Stimulated activated memory B cell treated with anti-CD40 and anti-IgM and Interleukin-4, amounts not matched to agents 10 μg/mL and 1 μg/mL and 100 μg/mL, for 72 hours (primary cell): ENCODE data around the gene SNRNP40.
"Not testable (repeated sequence)": the region's sequence is repeated elsewhere in the genome, so short reads cannot be mapped to it uniquely, and the experiment has no call there.

ENCODE experiments used
- ATAC-seq: fragments of 150-1000 bp; cut with Tn5 transposase; 2 replicates; pipeline ENCODE4 v1.10.0; 2021
- H3K27ac Mint-ChIP-seq: one replicate; pipeline ENCODE4 v1.8.0; 2022; ENCODE audit warnings: mild to moderate bottlenecking, mixed read lengths
- H3K27me3 Mint-ChIP-seq: one replicate; pipeline ENCODE4 v1.8.0; 2022; ENCODE audit warnings: mixed read lengths
- H3K36me3 Mint-ChIP-seq: one replicate; pipeline ENCODE4 v1.8.0; 2022; ENCODE audit warnings: mixed read lengths
- H3K4me1 Mint-ChIP-seq: one replicate; pipeline ENCODE4 v1.8.0; 2022; ENCODE audit warnings: mixed read lengths
- H3K4me3 Mint-ChIP-seq: one replicate; pipeline ENCODE4 v1.8.0; 2022; ENCODE audit warnings: mild to moderate bottlenecking, moderate library complexity, mixed read lengths
- H3K9me3 Mint-ChIP-seq: one replicate; pipeline ENCODE4 v1.8.0; 2022; ENCODE audit warnings: mixed read lengths

The SNRNP40 gene

DNA sequence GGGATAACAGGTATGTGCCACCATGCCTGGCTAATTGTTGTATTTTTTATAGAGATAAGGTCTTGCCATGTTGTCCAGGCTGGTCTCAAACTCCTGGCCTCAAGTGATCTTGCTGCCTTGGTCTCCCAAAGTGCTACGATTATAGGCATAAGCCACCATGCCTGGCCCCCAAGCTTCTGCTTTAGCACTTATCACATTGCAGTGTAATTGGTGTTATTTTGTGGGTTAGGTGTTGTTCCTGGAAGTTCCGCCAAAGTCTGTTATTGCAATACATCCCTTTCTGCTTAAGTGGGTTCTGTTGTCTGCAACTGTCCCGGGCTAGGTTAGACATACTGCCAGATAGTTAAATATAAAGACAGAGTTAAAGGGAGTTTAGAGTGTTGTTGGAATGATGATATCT is 3.6 kb upstream of the SNRNP40 start:
- ATAC-seq, result no peak
- Mint-ChIP-seq H3K27me3 (no peaks in the 10 kb centered on the region), H3K4me1 (peaks cover 12% of the 10 kb centered on the region), H3K27ac (no peak overlapping the region), H3K4me3 (no peak overlapping the region), H3K9me3 (no peaks in the 10 kb centered on the region), H3K36me3 (peaks cover 21% of the 10 kb centered on the region)

GRCh38 chr1:31299365-31299764 is 2.8 kb upstream of the SNRNP40 start:
- Mint-ChIP-seq H3K27ac (no peak overlapping the region), H3K4me1 (peaks cover 12% of the 10 kb centered on the region), H3K36me3 (peaks cover 27% of the 10 kb centered on the region), H3K4me3 (no peak overlapping the region), H3K9me3 (no peaks in the 10 kb centered on the region), H3K27me3 (no peaks in the 10 kb centered on the region)
- no peak for ATAC-seq

DNA sequence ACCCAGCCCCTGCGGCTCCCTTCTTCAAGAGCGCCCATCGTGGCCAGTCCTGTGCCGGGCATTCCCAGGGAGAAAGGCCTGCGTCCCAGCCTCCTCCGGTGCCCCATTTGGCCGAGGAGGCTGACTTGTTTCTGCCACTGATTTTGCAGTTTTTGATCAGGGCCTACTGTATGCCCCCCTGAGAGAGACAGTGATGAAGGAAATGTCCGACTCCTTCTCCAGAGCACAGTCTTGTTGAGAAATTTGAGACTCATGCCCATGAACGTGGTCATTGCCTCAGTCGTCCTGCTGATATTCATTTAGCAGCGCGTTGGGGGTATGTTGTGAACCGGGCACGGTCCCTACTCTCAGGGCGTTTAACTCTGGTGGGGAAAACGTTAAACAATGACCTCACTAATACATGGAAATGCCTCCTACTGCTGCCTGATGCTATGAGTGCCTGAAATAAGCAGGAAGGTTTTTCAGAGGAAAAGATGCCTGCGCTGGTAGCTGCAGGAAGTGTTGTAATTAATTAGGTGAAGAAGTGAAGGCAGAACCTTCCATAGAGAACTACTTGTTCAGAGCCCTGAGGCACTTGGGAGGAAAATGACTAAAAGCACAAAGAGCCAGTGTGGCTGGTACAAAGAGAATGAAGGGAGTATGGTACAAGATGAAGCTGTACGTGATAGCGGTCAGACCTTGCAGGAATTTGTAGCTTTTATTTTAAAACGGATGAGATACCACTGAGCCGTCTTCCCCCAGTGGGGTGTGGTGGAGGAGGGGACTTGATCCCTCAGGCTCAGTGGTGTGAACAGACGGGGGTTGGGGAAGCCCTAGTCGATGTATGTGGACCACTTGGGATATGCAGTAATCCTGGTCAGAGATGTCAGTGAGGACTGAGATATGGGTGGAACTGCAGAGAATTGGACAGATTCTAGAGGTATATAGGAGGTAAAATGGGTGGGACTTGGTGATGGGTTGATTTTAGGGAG is 974 bp upstream of the SNRNP40 start:
- Mint-ChIP-seq H3K27me3 (no peaks in the 10 kb centered on the region), H3K27ac (no peak overlapping the region), H3K4me1 (peaks cover 10% of the 10 kb centered on the region), H3K9me3 (no peaks in the 10 kb centered on the region), H3K4me3 (no peak overlapping the region), H3K36me3 (peaks cover 31% of the 10 kb centered on the region)
- ATAC-seq, result no peak

- H3K4me3 Mint-ChIP-seq, result no peak overlapping the region
- H3K27me3 Mint-ChIP-seq, result no peaks in the 10 kb centered on the region
- no peak overlapping the region for H3K27ac Mint-ChIP-seq
- peaks cover 31% of the 10 kb centered on the region for H3K36me3 Mint-ChIP-seq
- H3K4me1 Mint-ChIP-seq, result peaks cover 6% of the 10 kb centered on the region
- no peak for ATAC-seq
- H3K9me3 Mint-ChIP-seq, result no peaks in the 10 kb centered on the region
Measured at GRCh38 chr1:31295874-31296485, 608 bp downstream of the SNRNP40 start.

GRCh38 chr1:31289021-31289420 is 7.6 kb downstream of the SNRNP40 start:
- peaks cover 6% of the 10 kb centered on the region for H3K4me1 Mint-ChIP-seq
- no peak overlapping the region for H3K27ac Mint-ChIP-seq
- ATAC-seq, result no peak
- no peaks in the 10 kb centered on the region for H3K9me3 Mint-ChIP-seq
- no peak overlapping the region for H3K4me3 Mint-ChIP-seq
- no peaks in the 10 kb centered on the region for H3K27me3 Mint-ChIP-seq
- H3K36me3 Mint-ChIP-seq, result peaks cover 49% of the 10 kb centered on the region

- H3K4me1 Mint-ChIP-seq, H3K9me3 Mint-ChIP-seq, H3K27ac Mint-ChIP-seq, H3K4me3 Mint-ChIP-seq, H3K27me3 Mint-ChIP-seq, ATAC-seq: not testable (repeated sequence)
- peaks cover 50% of the 10 kb centered on the region for H3K36me3 Mint-ChIP-seq
Measured at GRCh38 chr1:31287791-31288190, 8.8 kb downstream of the SNRNP40 start.

- not testable (repeated sequence) for H3K4me1 Mint-ChIP-seq, H3K4me3 Mint-ChIP-seq, H3K9me3 Mint-ChIP-seq, H3K27ac Mint-ChIP-seq, ATAC-seq, H3K27me3 Mint-ChIP-seq
- peaks cover 59% of the 10 kb centered on the region for H3K36me3 Mint-ChIP-seq
Measured at GRCh38 chr1:31282426-31282825, 14.2 kb downstream of the SNRNP40 start.

DNA sequence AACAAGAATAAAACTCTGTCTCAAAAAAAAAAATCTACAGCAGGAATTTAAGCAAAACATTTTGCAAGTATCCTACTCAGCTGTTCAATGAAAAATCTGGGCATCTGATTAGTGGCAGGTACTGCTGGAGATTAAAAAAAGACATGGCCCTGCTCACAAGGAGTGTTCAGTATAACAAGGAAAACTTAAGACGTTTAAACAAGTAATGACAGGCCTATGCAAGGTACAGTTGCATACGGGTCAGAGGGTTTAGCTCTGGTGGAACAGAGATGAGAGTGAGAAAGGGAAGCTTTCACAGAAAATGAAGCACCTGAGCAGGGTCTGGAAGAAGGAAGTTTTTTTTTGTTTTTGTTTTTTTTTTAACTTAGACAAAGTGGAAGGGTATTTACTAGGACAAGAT is 23.0 kb downstream of the SNRNP40 start:
- no peak for ATAC-seq
- Mint-ChIP-seq H3K4me3 (no peak overlapping the region), H3K36me3 (peaks cover 69% of the 10 kb centered on the region), H3K27me3 (no peaks in the 10 kb centered on the region), H3K9me3 (no peaks in the 10 kb centered on the region), H3K27ac (no peak overlapping the region), H3K4me1 (no peaks in the 10 kb centered on the region)

GRCh38 chr1:31272369-31272768 is 24.2 kb downstream of the SNRNP40 start:
- no peak overlapping the region for H3K27ac Mint-ChIP-seq
- H3K27me3 Mint-ChIP-seq, result no peaks in the 10 kb centered on the region
- no peaks in the 10 kb centered on the region for H3K4me1 Mint-ChIP-seq
- H3K4me3 Mint-ChIP-seq, result no peak overlapping the region
- peaks cover 63% of the 10 kb centered on the region for H3K36me3 Mint-ChIP-seq
- no peaks in the 10 kb centered on the region for H3K9me3 Mint-ChIP-seq
- ATAC-seq, result no peak

- H3K4me3 Mint-ChIP-seq, result no peak overlapping the region
- H3K9me3 Mint-ChIP-seq, result no peaks in the 10 kb centered on the region
- H3K4me1 Mint-ChIP-seq, result no peaks in the 10 kb centered on the region
- H3K27ac Mint-ChIP-seq, result no peak overlapping the region
- H3K36me3 Mint-ChIP-seq, result peaks cover 67% of the 10 kb centered on the region
- H3K27me3 Mint-ChIP-seq, result no peaks in the 10 kb centered on the region
- no peak for ATAC-seq
Measured at GRCh38 chr1:31266547-31266946, 30.0 kb downstream of the SNRNP40 start.

GRCh38 chr1:31264790-31265386 is 31.7 kb downstream of the SNRNP40 start:
- no peaks in the 10 kb centered on the region for H3K4me1 Mint-ChIP-seq
- ATAC-seq, result no peak
- H3K36me3 Mint-ChIP-seq, result peaks cover 63% of the 10 kb centered on the region
- H3K9me3 Mint-ChIP-seq, result no peaks in the 10 kb centered on the region
- no peak overlapping the region for H3K4me3 Mint-ChIP-seq
- no peak overlapping the region for H3K27ac Mint-ChIP-seq
- H3K27me3 Mint-ChIP-seq, result no peaks in the 10 kb centered on the region

- no peak for ATAC-seq
- H3K4me3 Mint-ChIP-seq, result no peak overlapping the region
- H3K9me3 Mint-ChIP-seq, result no peaks in the 10 kb centered on the region
- no peak overlapping the region for H3K27ac Mint-ChIP-seq
- peaks cover 66% of the 10 kb centered on the region for H3K36me3 Mint-ChIP-seq
- H3K27me3 Mint-ChIP-seq, result no peaks in the 10 kb centered on the region
- no peaks in the 10 kb centered on the region for H3K4me1 Mint-ChIP-seq
Measured at GRCh38 chr1:31263408-31263807, 33.2 kb downstream of the SNRNP40 start.

- H3K4me3 Mint-ChIP-seq, H3K9me3 Mint-ChIP-seq, H3K4me1 Mint-ChIP-seq, H3K27ac Mint-ChIP-seq, ATAC-seq, H3K27me3 Mint-ChIP-seq: not testable (repeated sequence)
- H3K36me3 Mint-ChIP-seq, result peaks cover 73% of the 10 kb centered on the region
Measured at GRCh38 chr1:31262393-31262792, 34.2 kb downstream of the SNRNP40 start.

DNA sequence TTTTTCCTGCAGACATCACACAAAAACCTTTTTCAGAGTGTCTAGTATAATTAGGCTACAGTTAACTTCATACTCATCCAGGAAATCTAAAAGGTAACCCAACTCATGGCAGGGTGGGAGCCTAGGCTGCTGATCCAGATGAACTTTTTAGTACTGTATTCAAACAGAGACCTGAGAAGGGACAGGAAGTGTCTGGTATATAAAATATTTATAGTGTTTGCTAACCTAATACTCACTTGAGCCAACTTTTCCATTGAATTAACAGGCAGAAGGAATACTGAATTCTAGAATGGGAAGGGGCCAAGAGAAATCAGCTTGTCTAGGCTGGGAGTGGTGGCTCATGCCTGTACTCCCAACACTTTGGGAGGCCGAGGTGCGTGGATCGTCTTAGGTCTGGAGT is 34.7 kb downstream of the SNRNP40 start:
- no peak for ATAC-seq
- H3K9me3 Mint-ChIP-seq, result no peaks in the 10 kb centered on the region
- no peak overlapping the region for H3K27ac Mint-ChIP-seq
- H3K4me3 Mint-ChIP-seq, result no peak overlapping the region
- H3K36me3 Mint-ChIP-seq, result peaks cover 73% of the 10 kb centered on the region
- no peaks in the 10 kb centered on the region for H3K4me1 Mint-ChIP-seq
- H3K27me3 Mint-ChIP-seq, result no peaks in the 10 kb centered on the region

GRCh38 chr1:31259746-31260145 is 36.8 kb downstream of the SNRNP40 start:
- peaks cover 52% of the 10 kb centered on the region for H3K36me3 Mint-ChIP-seq
- no peaks in the 10 kb centered on the region for H3K4me1 Mint-ChIP-seq
- no peak overlapping the region for H3K27ac Mint-ChIP-seq
- ATAC-seq, result no peak
- H3K4me3 Mint-ChIP-seq, result no peak overlapping the region
- H3K9me3 Mint-ChIP-seq, result no peaks in the 10 kb centered on the region
- H3K27me3 Mint-ChIP-seq, result no peaks in the 10 kb centered on the region

DNA sequence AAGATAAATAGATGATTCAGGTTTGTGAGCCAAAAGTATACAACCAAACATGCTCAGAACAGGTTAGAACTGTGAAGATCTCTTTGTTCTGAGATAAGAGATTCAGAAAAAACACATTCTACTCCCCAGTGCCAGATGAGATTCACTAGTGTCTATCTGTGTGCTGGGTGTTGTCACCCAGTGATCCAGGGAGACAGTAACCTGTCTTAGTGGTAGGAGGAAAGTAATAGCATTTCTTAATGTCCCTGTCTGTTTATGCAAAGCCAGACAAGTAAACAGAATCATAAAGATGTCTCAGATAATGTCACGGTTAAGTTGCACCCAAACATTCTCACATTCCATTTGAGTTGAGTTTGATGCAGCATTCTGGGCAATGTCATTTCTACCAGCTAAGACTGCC is 38.0 kb downstream of the SNRNP40 start:
- H3K27ac Mint-ChIP-seq, result no peak overlapping the region
- H3K4me3 Mint-ChIP-seq, result no peak overlapping the region
- H3K36me3 Mint-ChIP-seq, result peaks cover 42% of the 10 kb centered on the region
- ATAC-seq, result no peak
- H3K27me3 Mint-ChIP-seq, result no peaks in the 10 kb centered on the region
- H3K9me3 Mint-ChIP-seq, result no peaks in the 10 kb centered on the region
- no peaks in the 10 kb centered on the region for H3K4me1 Mint-ChIP-seq
